ENCODE results near the gene FNBP1.
"Not testable (repeated sequence)": the region's sequence is repeated elsewhere in the genome, so short reads cannot be mapped to it uniquely, and the experiment has no call there.

FNBP1 gene

DNA sequence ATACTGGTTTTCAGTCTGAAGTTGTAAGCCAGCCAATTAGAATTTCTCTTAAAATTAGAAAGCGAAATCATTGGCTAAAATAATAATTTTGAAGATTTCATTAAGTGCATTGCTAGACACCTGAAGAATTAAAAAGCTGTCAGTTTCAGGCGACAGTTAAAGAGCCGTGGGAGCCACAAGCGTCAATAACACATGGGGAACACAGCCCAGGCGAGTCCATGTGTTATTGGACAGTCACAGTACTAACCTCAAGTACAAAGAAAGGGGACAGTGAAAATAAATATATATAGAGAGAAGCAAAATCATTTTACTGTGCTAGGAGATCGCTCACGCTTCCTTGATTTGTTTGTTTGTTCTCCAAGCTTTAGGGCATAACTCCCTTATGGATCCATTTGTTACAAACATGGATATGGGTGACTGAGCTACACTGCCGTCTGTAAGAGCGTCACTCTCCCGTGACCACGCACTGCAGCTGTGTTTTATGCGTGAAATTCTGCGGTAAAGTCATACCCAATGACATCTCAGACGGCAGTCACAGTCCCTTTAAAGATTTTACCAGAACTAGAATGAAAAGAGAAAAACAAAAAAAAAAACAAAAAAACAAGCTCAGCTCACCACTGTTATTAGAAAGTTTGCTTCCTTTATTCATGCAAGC, 124.6 kb downstream of the FNBP1 start:
- no peak for DNase-seq (ENCODE audit: low read depth)

DNA sequence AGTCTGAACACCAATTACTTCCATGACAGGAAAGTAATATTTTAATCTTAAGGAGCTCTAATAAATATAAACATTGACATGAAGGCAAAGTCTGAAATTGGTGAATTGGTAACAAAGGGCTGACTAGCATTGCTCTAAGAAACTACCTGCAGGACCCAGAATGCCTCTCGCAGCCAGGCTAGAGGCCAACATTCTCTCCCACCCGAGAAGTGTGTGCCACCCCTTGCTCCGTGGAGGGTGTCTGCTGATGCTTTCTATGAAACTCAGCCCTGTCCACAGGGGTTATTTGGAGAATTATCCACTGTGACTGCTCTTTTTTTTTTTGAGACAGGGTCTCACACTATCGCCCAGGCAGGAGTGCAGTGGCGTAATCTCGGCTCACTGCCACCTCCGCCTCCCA, 126.3 kb downstream of the FNBP1 start:
- DNase-seq (ENCODE audit: low read depth), result no peak

DNA sequence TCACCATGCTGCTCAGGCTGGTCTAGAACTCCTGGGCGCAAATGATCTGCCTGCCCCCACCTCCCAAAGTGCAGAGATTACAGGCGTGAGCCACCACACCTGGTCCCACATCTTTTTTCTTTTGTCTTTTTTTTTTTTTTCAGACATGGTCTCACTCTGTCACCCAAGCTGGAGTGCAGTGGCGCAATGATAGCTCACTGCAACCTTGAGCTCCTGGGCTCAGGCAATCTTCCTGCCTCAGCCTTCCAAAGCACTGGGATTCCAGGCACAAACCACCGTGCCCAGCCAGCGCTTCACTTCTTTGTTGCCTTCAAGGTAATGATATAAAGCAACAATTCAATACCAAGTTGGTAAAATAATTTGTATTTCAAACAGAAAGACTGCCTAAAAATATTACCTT, 128.9 kb downstream of the FNBP1 start:
- DNase-seq (ENCODE audit: low read depth), result no peak

DNA sequence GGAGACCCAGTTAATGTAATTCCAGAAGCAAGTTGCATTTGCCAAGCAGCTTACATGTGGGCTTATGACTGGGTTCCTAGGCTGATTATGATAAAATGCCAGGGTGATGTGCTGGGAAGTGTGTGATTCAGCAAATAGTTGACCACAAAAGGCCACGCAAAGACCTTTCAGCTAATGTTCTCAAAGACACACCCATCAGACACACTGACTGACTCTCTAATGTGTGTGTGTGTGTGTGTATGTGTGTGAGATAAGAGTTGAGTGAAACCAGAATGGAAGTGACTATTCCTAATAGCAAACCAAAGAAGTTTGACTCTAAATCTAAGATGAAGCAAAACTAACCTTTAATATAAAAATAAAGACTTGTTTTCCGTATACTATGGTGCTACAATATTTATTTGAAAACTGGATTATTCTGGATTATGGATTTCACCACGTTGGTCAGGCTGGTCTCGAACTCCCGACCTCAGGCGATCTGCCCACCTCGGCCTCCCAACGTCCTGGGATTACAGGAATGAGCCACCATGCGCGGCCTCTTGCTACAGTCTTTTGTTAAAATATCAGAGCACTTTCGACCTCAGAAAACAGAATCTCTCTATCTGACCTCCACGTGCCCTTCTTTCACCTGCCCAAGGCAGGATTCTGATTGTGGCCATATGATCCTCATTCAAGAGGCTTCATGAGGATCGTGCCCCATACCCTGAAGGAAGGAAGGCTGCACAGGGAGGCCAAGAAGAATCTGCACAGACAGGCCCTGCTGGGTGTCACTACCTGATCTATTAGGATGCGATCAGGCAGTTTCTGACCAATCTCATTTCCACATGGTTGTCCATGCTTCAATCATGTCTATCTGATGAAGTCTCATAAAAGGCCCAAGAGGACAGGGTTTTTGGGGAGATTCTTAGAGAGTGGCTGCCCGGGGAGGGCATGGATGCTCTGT, 132.1 kb downstream of the FNBP1 start:
- no peak for DNase-seq (ENCODE audit: low read depth)

DNA sequence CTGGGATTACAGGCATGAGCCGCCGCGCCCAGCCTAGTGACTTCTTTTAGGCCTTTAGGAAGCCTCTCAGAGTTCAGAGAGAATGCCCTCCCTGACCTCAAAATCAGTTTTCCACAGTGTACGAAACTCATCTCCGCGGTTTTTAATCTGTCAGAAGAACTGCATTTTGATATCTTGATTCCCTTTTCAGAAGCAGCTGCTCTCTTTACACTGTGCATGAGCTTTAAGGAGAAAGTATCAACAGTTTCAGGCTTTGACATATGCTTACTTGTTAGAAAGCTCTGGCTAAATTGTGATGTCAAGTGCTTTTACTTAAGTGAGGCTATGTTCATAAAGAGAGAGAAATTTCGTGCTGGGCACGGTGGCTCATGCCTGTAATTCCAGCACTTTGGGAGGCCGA, 133.1 kb downstream of the FNBP1 start:
- no peak for DNase-seq (ENCODE audit: low read depth)

DNA sequence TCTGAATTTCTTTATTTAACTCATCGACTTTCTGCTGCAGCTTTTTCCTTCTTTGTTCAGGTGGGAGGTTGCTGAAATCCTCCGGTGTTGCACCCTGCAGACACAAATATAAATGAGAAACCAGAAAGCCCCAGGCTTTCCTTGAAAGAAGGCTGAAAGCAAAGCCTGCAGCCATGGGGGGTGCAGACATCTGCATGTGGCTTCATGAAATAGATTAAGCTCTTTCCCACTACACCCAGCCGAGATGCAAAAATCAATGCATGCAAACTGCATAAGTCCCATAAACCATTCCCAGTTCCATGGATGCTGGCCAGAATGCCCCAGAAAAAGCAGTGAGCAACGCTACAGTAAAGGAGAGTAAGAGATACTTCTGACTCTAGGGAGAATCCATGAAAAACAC, 134.1 kb downstream of the FNBP1 start:
- no peak for DNase-seq (ENCODE audit: low read depth)

DNA sequence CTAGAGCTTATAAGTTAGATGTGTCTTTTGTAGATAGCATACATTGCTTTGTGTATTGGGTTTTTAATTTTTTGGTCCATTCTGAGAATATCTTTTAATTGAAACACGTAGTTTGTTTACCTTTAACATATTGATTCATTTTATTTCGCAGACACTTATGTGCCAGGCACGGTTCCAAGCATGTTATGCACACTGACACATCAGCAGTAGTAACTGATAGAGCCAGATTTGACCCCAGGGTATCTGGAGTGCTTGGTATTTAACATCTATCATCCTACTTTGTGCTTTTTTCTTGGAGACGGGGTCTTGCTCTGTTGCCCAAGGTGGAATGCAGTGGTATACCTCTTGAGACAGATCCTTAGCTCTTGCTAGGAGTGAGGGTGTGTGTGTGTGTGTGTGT, 135.8 kb downstream of the FNBP1 start:
- DNase-seq (ENCODE audit: low read depth), result no peak

DNA sequence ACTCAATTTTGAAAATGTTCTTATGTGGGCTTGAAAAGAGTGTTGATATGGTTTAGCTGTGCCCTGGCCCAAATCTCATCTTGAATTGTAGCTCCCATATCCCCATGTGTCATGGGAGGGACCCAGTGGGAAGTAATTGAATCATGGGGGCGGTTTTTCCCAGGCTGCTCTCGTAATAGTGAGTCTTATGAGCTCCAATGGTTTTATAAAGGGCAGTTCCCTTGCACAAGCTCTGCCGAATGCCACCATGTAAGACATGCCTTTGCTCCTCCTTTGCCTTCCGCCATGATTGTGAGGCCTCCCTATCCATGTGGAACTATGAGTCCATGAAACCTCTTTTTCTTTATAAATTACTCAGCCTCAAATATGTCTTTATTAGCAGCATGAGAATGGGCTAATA, 136.7 kb downstream of the FNBP1 start:
- DNase-seq (ENCODE audit: low read depth), result no peak

DNA sequence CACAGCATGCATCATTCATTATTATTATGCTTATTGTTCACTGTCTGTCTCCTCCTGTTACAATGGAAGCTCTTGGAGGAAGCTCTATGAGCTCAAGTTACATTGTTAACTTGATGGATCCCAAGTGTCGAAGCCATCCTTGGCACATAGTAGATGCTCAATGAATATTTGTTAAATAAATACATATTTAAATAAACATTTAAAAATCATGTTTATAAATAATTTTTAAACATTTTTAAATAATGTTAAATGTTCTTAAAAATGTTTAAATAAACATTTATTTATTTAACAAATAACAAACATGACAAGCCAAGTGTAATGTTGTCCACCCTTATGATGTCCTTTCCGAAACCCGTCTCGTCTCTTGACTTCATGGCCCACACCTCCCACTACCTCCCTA, 138.3 kb downstream of the FNBP1 start:
- DNase-seq (ENCODE audit: low read depth), result no peak

DNA sequence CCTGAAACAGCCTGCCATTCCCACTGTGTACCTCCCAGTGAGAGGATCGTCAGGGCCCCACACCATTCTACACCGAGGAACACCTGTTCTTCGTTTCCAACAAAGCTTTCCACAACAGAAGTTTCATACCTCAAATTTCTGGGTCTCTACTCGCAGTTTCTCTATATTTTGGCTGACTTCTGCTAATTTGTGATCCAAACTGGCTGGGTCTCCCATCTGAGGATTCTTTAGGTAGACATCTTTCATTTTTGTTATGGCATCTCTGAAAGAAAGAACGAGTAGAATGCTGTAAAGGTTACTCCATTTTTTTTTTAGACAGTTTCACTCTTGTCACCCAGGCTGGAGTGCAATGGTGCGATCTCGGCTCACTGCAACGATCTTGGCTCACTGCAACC, 140.3 kb downstream of the FNBP1 start:
- DNase-seq (ENCODE audit: low read depth), result no peak

DNA sequence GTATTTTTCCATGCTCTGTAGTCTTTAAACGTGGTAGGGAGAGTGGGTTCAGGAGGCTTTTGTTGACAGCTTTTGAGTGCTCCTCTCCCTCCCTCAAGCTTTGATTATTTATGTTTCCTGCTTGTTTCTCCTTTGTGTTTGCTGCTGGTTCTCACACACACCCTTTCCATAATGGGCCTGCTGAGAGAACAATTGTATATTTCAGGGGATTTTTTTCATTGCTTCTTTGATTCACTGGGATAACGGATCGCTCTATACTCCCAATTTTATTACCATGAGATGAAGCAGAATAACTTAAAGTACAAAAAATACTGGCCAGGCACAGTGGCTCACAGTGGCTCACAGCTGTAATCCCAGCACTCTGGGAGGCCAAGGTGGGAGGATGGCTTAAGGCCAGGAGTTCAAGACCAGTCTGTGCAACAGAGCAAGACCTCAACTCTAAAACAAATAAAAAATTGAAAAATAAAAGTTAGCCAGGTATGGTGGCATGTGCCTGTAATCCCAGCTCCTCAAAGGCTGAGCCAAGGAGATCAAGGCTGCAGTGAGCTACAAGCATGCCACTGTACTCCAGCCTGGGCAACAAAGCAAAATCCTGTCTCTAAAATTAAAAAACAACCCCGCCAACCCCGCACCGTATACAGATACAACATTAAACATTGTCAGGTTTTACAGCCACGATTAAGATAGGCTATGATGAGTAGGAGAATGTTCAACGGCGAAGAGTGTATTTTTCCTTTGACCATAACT, 140.8 kb downstream of the FNBP1 start:
- DNase-seq (ENCODE audit: low read depth), result no peak

DNA sequence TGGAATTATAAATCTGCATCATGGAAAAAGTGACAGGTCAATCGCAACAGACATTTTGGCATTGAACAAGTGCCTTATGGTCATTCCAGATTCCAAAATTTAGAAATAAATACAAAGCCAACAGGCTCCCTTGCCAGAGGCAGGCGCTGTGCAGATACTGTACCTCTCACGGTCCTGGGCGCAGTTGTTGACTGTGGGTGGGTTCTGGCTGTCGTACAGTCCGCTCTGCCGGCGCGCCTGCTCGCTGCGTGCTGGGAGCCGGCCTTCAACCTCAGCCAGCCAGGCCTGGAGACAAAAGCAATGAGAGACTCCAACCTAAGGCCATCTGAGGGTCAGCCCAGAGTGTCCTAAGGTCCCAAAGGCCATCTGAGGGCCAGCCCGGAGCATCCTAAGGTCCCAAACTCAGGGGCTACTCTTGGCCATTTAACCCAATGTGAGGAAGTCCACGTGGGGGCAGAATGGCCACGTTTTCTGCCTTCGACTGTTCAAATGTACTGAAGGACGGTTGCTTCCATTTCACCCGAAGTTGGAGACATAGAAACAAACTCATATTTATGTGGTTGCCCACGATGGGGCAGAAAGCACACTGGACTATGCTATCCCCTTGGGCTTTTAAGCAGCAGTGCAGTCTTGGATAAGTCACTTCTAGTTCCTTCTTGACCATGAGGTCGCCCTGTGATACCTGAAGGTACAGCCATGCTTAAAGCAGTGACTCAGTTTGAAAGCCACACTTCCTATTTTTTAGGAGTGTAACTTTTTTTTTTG, 142.5 kb downstream of the FNBP1 start:
- DNase-seq (ENCODE audit: low read depth), result no peak

DNA sequence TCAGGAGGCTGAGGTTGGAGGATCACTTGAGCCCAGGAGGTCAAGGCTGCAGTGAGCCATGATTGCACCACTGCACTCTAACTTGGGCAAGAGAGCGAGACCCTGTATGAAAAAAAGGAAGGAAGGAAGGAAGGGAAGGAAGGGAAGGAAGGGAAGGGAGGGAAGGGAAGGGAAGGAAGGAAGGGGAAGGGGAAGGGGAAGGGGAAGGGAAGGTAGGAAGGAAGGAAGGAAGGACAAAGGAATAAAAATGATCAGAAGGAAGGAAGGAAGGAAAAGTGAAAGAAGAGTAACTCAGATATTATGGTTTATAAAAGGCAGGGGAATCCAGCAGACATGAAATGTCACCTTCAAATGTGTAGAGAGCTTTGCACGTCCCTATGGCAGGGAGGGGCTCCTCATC, 143.4 kb downstream of the FNBP1 start:
- no peak for DNase-seq (ENCODE audit: low read depth)

DNA sequence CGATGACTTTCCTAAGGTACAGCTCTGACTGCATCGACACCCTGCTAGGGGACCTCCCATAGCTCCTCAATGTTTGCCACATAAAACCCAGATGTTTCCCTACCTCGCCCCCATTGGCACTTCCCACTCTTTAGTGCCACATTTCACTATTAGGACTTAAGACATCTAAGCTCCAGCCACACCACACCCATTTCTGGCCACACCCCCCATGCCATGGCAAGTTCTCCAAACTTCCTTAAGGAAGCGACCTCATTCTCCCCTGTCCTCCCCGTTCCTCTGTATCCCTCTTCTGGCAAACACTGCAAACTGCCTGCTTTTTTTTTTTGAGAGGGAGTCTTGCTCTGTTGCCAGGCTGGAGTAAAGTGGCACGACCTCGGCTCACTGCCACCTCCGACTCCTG, 144.8 kb downstream of the FNBP1 start:
- no peak for DNase-seq (ENCODE audit: low read depth)

DNA sequence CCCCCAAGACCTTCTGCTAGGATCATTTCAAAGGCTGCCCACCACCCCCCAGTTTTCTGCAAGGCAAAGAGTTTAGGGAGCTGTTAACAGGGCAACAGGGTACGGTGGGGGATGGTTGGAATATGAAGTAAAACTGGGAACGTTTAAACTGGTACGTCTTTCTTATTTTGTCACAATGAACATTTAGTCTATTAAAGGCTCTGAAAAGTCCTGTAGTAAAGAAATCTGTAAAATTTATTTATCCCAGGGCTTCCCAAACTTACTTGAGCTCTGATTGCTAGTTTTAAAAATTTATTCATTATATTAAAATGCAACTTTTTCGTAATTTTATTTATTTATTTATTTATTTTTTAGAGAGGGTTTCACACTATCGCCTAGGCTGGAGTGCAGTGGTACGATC, 145.7 kb downstream of the FNBP1 start:
- DNase-seq (ENCODE audit: low read depth), result no peak

DNA sequence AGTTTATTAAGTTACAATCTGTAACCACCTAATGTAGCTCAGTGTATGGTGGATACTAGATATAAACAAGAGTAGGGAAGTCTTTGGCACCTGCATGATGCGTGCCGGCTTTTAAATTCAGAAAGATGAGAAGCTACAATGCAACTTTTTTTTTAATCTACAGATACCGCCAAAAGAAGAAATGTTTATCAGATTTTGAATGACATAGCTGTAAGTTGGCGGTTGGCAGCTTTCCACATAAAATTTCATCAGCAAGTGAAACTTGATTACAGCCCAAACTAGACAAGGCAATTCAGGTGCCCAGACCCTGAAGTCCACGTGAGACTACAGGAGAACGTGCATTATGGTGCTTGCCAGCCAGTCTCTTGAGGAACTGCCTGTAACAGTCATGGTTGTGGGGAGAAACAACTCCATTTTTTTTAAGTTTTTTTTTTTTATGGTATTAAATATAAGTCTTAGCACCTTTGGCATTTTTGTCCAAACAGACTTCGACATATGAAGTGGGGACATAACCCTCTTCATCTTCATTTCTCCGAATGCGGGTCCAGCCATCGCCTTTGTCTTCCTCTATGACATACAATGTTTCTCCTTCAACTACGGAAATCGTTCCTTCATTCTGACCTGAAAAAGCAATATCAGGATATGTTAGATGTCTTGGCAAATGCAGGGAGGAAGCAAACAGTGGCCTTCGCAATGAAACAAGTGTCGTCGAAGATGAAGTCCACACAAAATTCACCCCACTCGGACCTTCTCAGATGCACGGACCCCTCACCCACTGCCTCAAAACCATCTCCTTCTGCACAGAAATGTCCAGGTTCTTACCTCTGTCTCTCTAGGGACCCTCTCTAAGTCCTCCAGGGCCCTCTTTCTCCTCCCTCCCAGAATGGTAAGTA, 147.4 kb downstream of the FNBP1 start:
- no peak for DNase-seq (ENCODE audit: low read depth)

DNA sequence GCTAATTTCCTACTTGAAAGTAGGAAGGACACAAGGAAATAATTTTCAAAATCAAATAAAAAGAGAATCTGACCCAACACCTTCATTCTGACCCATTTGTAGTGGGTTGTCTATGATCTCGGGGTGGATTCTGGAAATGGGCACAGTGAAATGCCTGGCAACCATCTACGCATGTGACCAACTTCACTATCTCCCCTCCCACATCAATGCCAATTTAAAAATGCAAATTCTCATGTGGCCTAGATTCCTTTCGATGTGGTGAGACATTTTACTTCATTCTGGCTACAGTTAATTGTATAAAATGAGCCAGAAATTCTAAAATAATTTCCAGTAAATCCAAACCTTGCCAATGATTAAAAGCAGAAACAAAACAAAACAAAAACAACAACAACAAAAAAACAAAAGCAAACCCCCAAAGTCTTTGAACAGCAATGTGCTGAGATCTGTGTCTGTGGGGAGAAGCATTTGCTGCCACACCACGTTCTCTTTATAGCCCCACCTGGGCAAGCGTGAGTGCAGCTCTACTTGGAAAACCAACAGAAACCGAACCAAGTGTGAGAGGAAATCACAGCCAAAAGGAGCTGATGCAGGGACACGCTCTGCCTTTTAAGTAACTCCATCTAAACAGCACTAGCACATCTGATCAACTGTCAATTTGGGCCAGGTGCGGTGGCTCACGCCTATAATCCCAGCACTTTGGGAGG, 148.7 kb downstream of the FNBP1 start:
- DNase-seq (ENCODE audit: low read depth), result no peak

DNA sequence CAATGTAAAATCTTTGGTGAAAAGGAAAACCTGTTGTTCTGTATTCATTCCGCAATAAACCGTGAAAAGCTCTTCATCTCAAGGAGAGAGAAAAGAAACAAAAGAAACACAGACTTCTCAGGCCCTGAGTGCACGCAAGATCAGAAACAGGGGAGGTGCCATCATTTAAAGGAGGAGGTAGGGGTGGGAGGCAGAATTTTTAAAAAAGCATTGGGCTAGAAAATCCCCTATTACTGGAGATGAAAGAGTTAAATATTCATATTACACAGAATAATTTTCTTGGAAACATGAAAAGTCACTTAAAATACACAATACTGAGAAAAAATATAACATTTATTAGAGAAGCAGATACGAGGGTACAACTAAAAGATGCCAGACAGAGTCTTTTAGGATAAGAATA, 151.4 kb downstream of the FNBP1 start:
- no peak for DNase-seq (ENCODE audit: low read depth)

DNA sequence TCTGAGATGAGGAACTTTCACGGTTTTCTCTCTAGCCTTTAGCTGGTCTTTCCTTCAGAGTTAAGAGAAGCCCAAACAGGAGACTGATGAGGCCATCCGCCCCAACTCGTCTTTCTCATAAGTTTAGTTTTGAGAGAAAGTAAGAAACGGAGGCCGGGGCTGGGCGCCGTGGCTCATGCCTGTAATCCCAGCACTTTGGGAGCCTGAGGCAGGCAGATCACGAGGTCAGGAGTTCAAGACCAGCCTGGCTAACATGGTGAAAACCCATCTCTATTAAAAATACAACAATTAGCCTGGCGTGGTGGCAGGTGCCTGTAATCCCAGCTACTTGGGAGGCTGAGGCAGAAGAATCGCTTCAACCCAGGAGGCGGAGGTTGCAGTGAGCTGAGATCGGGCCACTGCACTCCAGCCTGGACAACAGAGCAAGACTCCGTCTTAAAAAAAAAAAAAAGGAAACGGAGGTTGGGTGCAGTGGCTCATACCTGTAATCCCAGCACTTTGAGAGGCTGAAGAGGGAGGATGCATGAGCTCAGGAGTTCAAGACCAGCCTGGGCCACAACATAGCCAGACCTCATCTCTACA, 152.2 kb downstream of the FNBP1 start:
- DNase-seq (ENCODE audit: low read depth), result not testable (repeated sequence)

Measured in activated gamma-delta T cell treated with anti-CD3 and anti-CD28 coated beads, Interleukin-2, amount 50 U/mL, for 16 hours (primary cell).